ENCODE data around the gene GAPDHS.

GRCh38 chr19:35525873-35526272 lies 7.4 kb upstream of the GAPDHS start:
- no peak for TF ChIP-seq CTCF (conservative IDR thresholded peaks at IDR 0.05)
- TF ChIP-seq ZFX (IDR thresholded peaks at IDR 0.05) = no peak
